GM12878 (cell line): ENCODE measurements around the gene ZC3H10. TPM values are rescaled to one million over a fixed set of nuclear protein-coding genes. Genes with fewer than 3 reads are reported as not detected.

ENCODE experiments used
- ATAC-seq: fragments of 200-7000 bp; cut with Tn5 transposase; 3 replicates; pipeline ENCODE4 v1.9.1; 2020; ENCODE audit warnings: mild to moderate bottlenecking, moderate library complexity
- BruUV-seq: library from RNA; stranded (reverse); fragments of 400-500 nt; replicated peaks from 2 replicates; lab custom pipeline; 2021; lab: Mats Ljungman, UMichigan
- CTCF ChIA-PET: fragments of 300-600 bp; sonication (Branson Sonifier 250); formaldehyde crosslinking; extraction: SDS; loops from one replicate; lab custom pipeline; 2021; ENCODE audit warnings: inconsistent platforms; lab: Yijun Ruan, JAX
- POLR2A ChIA-PET: fragments of 350-600 bp; formaldehyde crosslinking; extraction: SDS; loops from one replicate; lab custom pipeline; 2021; ENCODE audit warnings: inconsistent platforms; lab: Charles Lee
- RAD21 ChIA-PET: fragments of 300-600 bp; sonication (Branson Sonifier 250); formaldehyde crosslinking; loops from one replicate; lab custom pipeline; 2023; ENCODE audit warnings: antibody characterized with exemption; ENCODE audit not compliant: unreplicated experiment; lab: Charles Lee
- SMC1A ChIA-PET: fragments of 300-600 bp; sonication (Branson Sonifier 250); formaldehyde crosslinking; loops from one replicate; lab custom pipeline; 2023; ENCODE audit not compliant: unreplicated experiment, uncharacterized antibody; lab: Charles Lee
- DNase-seq: peaks from one replicate; pipeline ENCODE4 v3.0.0-alpha.2; 2011; ENCODE audit warnings: low read depth, low spot score
- FAIRE-seq: peaks from 3 replicates; lab custom pipeline; 2011; peaks lifted over from hg19 to GRCh38; lab: Jason Lieb, UNC
- H2AFZ ChIP-seq: 2 replicates; pipeline ENCODE4 v1.6.0; 2011; ENCODE audit warnings: low read depth, low read length, control low read depth; ENCODE audit not compliant: control insufficient read depth
- H3K27ac ChIP-seq: 2 replicates; pipeline ENCODE4 v1.5.1; 2011; ENCODE audit warnings: control low read depth; ENCODE audit not compliant: control insufficient read depth, insufficient read depth
- H3K27me3 ChIP-seq, 2 experiments: replicated peaks in 1 of 2; 2 replicates each; pipeline versions ENCODE4 v1.6.0 to v1.6.1; 2011; ENCODE audit warnings: low read length in 1 of 2; ENCODE audit not compliant: control insufficient read depth in 2 of 2, insufficient read depth in 2 of 2
- H3K36me3 ChIP-seq, 2 experiments: 2 replicates each; pipeline ENCODE4 v1.5.1; 2011; ENCODE audit warnings: low read length in 1 of 2; ENCODE audit not compliant: control insufficient read depth in 2 of 2, insufficient read depth in 2 of 2
- H3K4me1 ChIP-seq: 2 replicates; pipeline ENCODE4 v1.6.1; 2011; ENCODE audit warnings: mild to moderate bottlenecking, low read length, moderate library complexity, mixed read lengths; ENCODE audit not compliant: control insufficient read depth, insufficient read depth
- H3K4me2 ChIP-seq: 2 replicates; pipeline ENCODE4 v1.6.0; 2011; ENCODE audit warnings: control low read depth; ENCODE audit not compliant: control insufficient read depth, insufficient read depth
- H3K4me3 ChIP-seq: fragments of 200-600 bp; sonication (generic); 2 replicates; pipeline ENCODE4 v1.5.1; 2016
- H3K79me2 ChIP-seq: 2 replicates; pipeline ENCODE4 v1.6.0; 2011; ENCODE audit warnings: low read length; ENCODE audit not compliant: control insufficient read depth, insufficient read depth
- H3K9ac ChIP-seq: 2 replicates; pipeline ENCODE4 v1.8.0; 2011; ENCODE audit warnings: low read length, control low read depth, mixed read lengths; ENCODE audit not compliant: control insufficient read depth, insufficient read depth
- H3K9me3 ChIP-seq: replicated peaks from 3 replicates; pipeline ENCODE4 v1.5.1; 2011; ENCODE audit warnings: mild to moderate bottlenecking, low read length; ENCODE audit not compliant: control insufficient read depth, insufficient read depth
- H4K20me1 ChIP-seq: 2 replicates; pipeline ENCODE4 v1.6.0; 2011; ENCODE audit not compliant: control insufficient read depth, insufficient read depth
- BCL11A ChIP-seq: IDR thresholded peaks from 2 replicates; pipeline ENCODE4 v1.6.1; 2011; ENCODE audit warnings: low read depth, low read length
- BCLAF1 ChIP-seq: fragments of 450-650 bp; IDR thresholded peaks from 2 replicates; pipeline ENCODE4 v1.6.1; 2017; ENCODE audit warnings: antibody characterized with exemption, mild to moderate bottlenecking, moderate library complexity
- POU2F2 ChIP-seq: IDR thresholded peaks from 3 replicates; pipeline ENCODE4 v1.6.1; 2011; ENCODE audit warnings: low read depth, mild to moderate bottlenecking, low read length, borderline replicate concordance
- RBBP5 ChIP-seq: fragments of 200-600 bp; sonication (generic); conservative IDR thresholded peaks from 2 replicates; pipeline ENCODE4 v1.6.1; 2016
- SRF ChIP-seq, 2 experiments: IDR thresholded peaks; 2 replicates each; pipeline ENCODE4 v1.6.1; 2011; ENCODE audit warnings: low read depth in 2 of 2, low read length in 2 of 2, mild to moderate bottlenecking in 1 of 2, moderate library complexity in 1 of 2
- TARDBP ChIP-seq: IDR thresholded peaks from 2 replicates; pipeline ENCODE4 v1.6.1; 2016; ENCODE audit warnings: borderline replicate concordance
- WGBS: methylation state at CpG from one replicate; pipeline ENCODE4 v1.1.6; 2016; ENCODE audit warnings: low lambda C conversion rate; ENCODE audit not compliant: insufficient replicate concordance, insufficient coverage; ENCODE audit errors: missing lambda C conversion rate; 5-methylcytosine and 5-hydroxymethylcytosine counted together
- in situ Hi-C: fragments of 300-500 bp; cut with MboI; formaldehyde crosslinking; loops from 9 replicates; pipeline ENCODE4 v1.14.3; 2018; ENCODE audit warnings: mixed read lengths
- intact Hi-C: fragments of 100-400 bp; cut with micrococcal nuclease; formaldehyde crosslinking; loops from one replicate; pipeline ENCODE4 v1.14.2; 2022; ENCODE audit not compliant: unreplicated experiment
- polyA plus RNA-seq, 11 experiments: library from polyadenylated mRNA; depleted of rRNA in 4 of 11; unstranded in 6 of 11; stranded (reverse) in 5 of 11; fragments of >200 nt; fragmentation: Nextera tagmentation in 4 of 11; fragmentation: Illumina TruSeq in 1 of 11; extraction: Ambion mirVana in 4 of 11; extraction: Trizol in 1 of 11; gene quantifications; 1 replicate in 1 of 11; 2 replicates in 10 of 11; pipeline versions ENCODE4 v1.2.1 to v1.2.3, GENCODE V29; 2011 to 2016; ENCODE audit warnings: inconsistent platforms in 2 of 11, missing spikeins in 2 of 11, low read depth in 1 of 11
- total RNA-seq, 4 experiments: library from RNA; depleted of rRNA in 3 of 4; stranded (reverse); fragments of >200 nt in 3 of 4; fragmentation: Illumina TruSeq in 1 of 4; extraction: Trizol in 1 of 4; gene quantifications; 2 replicates each; pipeline versions ENCODE4 v1.2.1 to v1.2.3, GENCODE V29; 2013 to 2021
- TF ChIP-seq, protein P1 (sequence below): fragments of 450-650 bp; conservative IDR thresholded peaks from 2 replicates; pipeline ENCODE4 v1.6.1; 2017; ENCODE audit warnings: mild to moderate bottlenecking, moderate library complexity

ZC3H10 gene
- total and polyA plus RNA-seq, 10 of the 15 experiments (the other 5 are each of a cell fraction or from before 2014, with no cell fraction given): 0.56 to 6.4 (median 3.7) TPM

GRCh38 chr12:56087220-56087619 lies 30.8 kb upstream of the ZC3H10 start:
- no peak overlapping the region for H2AFZ ChIP-seq
- no peaks in the 10 kb centered on the region for H4K20me1 ChIP-seq
- ChIA-PET RAD21 (no interaction called here), CTCF (no interaction called here), SMC1A (no interaction called here), POLR2A (no interaction called here)
- no peak for ATAC-seq
- no peaks in the 10 kb centered on the region for H3K9me3 ChIP-seq
- no peak for DNase-seq
- H3K36me3 ChIP-seq: no peaks in the 10 kb centered on the region
- no peaks in the 10 kb centered on the region for H3K4me1 ChIP-seq
- no peak overlapping the region for H3K27ac ChIP-seq
- no peak overlapping the region for H3K4me3 ChIP-seq
- WGBS: 48% methylated on average over 6 of the region's 6 CpGs
- intact Hi-C loops (no loop called here), in situ Hi-C loops (no loop called here)
- BruUV-seq: no TSS peak
- no peak for FAIRE-seq
- H3K79me2 ChIP-seq: no peaks in the 10 kb centered on the region
- no peak for TF ChIP-seq TARDBP
- TF ChIP-seq POU2F2: no peak
- TF ChIP-seq, protein P1, sequence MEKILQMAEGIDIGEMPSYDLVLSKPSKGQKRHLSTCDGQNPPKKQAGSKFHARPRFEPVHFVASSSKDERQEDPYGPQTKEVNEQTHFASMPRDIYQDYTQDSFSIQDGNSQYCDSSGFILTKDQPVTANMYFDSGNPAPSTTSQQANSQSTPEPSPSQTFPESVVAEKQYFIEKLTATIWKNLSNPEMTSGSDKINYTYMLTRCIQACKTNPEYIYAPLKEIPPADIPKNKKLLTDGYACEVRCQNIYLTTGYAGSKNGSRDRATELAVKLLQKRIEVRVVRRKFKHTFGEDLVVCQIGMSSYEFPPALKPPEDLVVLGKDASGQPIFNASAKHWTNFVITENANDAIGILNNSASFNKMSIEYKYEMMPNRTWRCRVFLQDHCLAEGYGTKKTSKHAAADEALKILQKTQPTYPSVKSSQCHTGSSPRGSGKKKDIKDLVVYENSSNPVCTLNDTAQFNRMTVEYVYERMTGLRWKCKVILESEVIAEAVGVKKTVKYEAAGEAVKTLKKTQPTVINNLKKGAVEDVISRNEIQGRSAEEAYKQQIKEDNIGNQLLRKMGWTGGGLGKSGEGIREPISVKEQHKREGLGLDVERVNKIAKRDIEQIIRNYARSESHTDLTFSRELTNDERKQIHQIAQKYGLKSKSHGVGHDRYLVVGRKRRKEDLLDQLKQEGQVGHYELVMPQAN: no peak
- TF ChIP-seq BCL11A: no peak
- no peak overlapping the region for H3K4me2 ChIP-seq
- peaks cover 0 to 2% of the 10 kb centered on the region in 2 experiments; a peak in 1 of 4 replicates for H3K27me3 ChIP-seq
- no peak overlapping the region for H3K9ac ChIP-seq

- BruUV-seq: no TSS peak
- FAIRE-seq: no peak
Observed at GRCh38 chr12:56097738-56098137, 20.3 kb upstream of the ZC3H10 start.

More at GRCh38 chr12:56097738-56098137, 20.3 kb upstream of the ZC3H10 start:
- TF ChIP-seq BCLAF1 (no peak), SRF (IDR thresholded peaks at IDR 0.05; ENCODE audit: low read depth in 2 of 2, low read length in 2 of 2) (no peak), RBBP5 (no peak)
- in situ Hi-C loops (no loop called here), intact Hi-C loops (no loop called here)
- ChIA-PET SMC1A (no interaction called here), CTCF (no interaction called here), RAD21 (no interaction called here), POLR2A (no interaction called here)
- Histone ChIP-seq H4K20me1 (no peaks in the 10 kb centered on the region), H3K27ac (no peak overlapping the region), H3K4me3 (no peak overlapping the region), H3K4me2 (no peak overlapping the region), H3K36me3 (no peaks in the 10 kb centered on the region), H3K79me2 (no peaks in the 10 kb centered on the region), H3K9ac (no peak overlapping the region), H2AFZ (no peak overlapping the region), H3K9me3 (no peaks in the 10 kb centered on the region), H3K27me3 (peaks cover 0 to 7% of the 10 kb centered on the region in 2 experiments; a peak in 3 of 4 replicates), H3K4me1 (no peaks in the 10 kb centered on the region)
- 62% methylated on average over 6 of the region's 6 CpGs for WGBS
- DNase-seq (no peak), ATAC-seq (no peak)
